ENCODE measurements around the gene GPATCH8.
"Not testable (repeated sequence)": the region's sequence is repeated elsewhere in the genome, so short reads cannot be mapped to it uniquely, and the experiment has no call there.

GPATCH8 gene

DNA sequence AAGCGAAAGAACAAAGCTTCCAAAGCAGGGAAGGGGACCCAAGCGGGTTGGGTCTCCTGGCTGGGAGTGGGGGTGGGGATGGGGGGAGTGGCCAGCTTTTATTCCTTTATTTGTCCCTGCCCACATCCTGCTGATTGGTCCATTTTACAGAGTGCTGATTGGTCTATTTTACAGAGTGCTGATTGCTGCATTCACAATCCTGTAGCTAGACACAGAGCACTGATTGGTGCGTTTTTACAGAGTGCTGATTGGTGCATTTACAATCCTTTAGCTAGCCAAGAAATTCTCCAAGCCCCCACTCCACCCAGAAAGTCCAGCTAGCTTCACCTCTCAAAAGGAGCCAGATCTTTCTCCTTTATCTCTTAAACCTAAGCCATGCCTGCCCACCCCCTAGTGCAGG is 34.7 kb upstream of the GPATCH8 start:
- not testable (repeated sequence) for H3K9me3 Mint-ChIP-seq; H3K4me3 Mint-ChIP-seq; H3K36me3 Mint-ChIP-seq (ENCODE audit: low read depth); H3K27me3 Mint-ChIP-seq
- H3K4me1 Mint-ChIP-seq (ENCODE audit: low read depth): peaks cover 67% of the 10 kb centered on the region
- H3K27ac Mint-ChIP-seq: peak overlapping the region; percentile 59
- intact Hi-C loops (cut with micrococcal nuclease): loop anchor here (2.0 kb wide), 1 partner anchor 17 kb away; no protein-coding TSS in a partner anchor

DNA sequence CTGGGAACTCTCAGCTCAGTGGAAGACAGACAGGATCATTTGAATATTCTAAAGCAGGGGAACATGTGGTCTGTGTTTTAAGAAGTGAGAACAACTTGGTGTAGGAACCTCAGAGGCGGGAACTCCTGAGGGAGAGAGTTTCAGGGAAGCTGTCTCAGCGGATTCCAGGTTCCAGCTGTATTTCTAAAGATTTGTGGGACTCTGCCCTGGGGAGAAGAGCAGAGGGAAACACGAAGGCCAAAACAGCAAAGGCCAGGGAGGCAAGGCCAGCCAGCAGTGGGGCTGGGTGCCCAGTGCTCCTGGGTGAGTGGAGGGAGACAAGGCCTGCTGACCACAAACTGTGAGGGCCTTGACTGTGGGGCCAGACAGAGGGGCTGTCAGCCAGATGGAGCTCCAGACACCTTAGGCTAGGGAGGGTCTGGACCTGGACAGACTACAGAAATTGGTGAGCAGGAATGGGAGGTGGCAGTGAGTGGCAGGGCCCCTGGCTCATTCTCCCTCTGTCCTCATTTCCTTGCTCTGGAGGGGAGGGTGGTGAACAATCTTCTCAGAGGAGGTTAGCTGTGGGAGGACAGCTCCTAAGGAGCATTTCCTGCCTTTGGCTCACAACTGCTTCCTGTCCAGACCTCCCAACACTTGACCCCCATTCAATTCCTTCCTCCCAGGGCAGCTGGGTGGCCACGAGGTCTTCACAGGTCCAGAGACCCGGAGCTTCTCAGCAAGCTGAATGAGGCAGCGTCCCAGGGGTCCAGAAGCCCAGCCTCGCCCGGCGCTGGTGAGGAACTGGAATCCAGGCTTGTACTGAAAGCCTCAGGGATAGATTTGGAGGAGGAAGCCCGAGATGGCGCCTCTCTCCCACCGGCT is 33.1 kb upstream of the GPATCH8 start:
- no peaks in the 10 kb centered on the region for H3K9me3 Mint-ChIP-seq
- no peaks in the 10 kb centered on the region for H3K27me3 Mint-ChIP-seq
- intact Hi-C loops (cut with micrococcal nuclease): loop anchor here (2.0 kb wide), 1 partner anchor 18 kb away; no protein-coding TSS in a partner anchor
- peak overlapping the region; percentile 99 for H3K27ac Mint-ChIP-seq
- H3K4me3 Mint-ChIP-seq: peak overlapping the region; percentile 85
- H3K4me1 Mint-ChIP-seq (ENCODE audit: low read depth): peaks cover 68% of the 10 kb centered on the region
- H3K36me3 Mint-ChIP-seq (ENCODE audit: low read depth): peaks cover 7% of the 10 kb centered on the region

DNA sequence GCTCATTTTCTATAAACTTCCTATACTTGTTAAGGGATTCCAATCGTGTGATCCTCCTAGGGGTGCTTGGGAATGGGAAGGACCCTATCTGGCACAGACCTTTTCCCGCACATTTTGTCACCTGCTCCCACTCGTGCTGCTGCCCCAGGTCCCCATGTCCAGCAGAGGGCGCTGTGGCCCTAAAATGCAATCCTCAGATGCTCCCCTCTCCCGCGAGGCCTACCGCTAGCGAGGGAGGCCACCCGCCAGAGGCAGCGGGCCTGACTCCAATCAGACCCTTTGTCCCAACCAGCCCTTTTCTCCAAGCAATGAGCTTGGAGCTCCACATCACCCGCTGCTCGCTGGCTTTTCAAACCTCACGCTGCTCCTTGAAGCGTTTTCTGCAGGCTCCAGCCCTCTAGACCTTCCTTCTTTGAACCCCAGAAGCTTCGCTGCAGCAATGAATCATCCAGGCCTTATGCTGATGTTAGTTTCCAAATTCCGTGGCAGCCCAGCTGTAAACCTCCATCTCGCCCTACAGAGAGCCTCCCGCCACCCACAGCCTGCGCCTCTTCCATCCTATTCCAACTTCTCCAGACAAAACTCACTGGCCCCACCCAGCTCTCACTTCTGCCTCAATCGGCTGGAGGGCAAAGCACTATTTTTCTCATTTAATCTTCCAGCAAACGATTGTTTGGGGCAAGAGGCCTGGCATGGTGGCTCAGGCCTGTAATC is 30.5 kb upstream of the GPATCH8 start:
- Mint-ChIP-seq H3K27ac (peak overlapping the region; percentile 90), H3K9me3 (no peaks in the 10 kb centered on the region), H3K4me1 (ENCODE audit: low read depth) (peaks cover 74% of the 10 kb centered on the region), H3K36me3 (ENCODE audit: low read depth) (peaks cover 7% of the 10 kb centered on the region), H3K27me3 (no peaks in the 10 kb centered on the region), H3K4me3 (peak overlapping the region; percentile 55)
- intact Hi-C loops (cut with micrococcal nuclease): loop anchor here (1.0 to 5.0 kb wide), 3 partner anchors 15 to 103 kb away; no protein-coding TSS in a partner anchor

DNA sequence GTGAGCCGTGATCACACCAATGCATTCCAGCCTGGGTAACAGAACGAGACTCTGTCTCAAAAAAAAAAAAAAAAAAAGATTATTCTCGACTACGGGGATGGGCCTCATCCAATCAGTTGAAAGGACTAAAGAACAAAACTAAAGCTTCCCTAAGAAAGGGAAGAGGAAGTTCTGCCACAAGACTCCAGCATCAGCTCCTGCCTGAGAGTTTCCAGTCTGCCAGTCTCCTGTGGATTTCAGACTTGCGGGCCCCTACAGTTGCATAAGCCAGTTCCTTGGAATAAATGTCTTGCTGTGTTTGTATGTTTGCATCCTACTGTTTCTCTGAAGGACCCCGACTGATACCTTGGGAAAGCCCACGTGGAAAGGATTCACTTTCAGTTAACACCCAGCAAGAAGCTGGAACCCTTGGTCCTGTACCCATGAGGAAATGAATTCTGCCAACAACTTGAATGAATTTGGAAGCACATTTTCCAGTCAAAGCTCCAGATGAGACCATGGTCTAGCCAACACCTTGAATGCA is 27.8 kb upstream of the GPATCH8 start:
- H3K36me3 Mint-ChIP-seq (ENCODE audit: low read depth): no peaks in the 10 kb centered on the region
- intact Hi-C loops (cut with micrococcal nuclease): loop anchor here (5.0 kb wide), 1 partner anchor 36 kb away; no protein-coding TSS in a partner anchor
- H3K27ac Mint-ChIP-seq: peak overlapping the region; percentile 72
- peaks cover 57% of the 10 kb centered on the region for H3K4me1 Mint-ChIP-seq (ENCODE audit: low read depth)
- H3K4me3 Mint-ChIP-seq: no peak overlapping the region
- peaks cover 2% of the 10 kb centered on the region for H3K27me3 Mint-ChIP-seq
- H3K9me3 Mint-ChIP-seq: peaks cover 7% of the 10 kb centered on the region

DNA sequence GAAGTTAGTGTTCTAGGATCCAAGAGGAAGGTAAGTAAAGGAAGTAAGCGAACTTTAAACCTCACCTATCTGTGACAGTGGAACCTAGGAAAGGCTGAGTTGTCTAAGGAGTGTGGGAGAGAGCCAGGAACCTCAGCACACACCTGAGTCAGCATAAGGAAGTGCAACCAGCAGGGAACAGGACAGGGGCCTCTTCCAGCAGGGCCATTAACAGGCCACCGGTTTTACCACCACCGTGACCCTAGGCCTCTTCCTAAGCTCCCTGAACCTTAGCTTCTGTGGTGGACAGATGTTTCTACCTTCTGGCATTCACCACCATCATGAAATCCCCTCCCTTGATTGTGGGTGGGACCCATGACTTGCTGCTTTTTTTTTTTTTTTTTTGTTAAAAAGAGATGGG is 26.7 kb upstream of the GPATCH8 start:
- no peak overlapping the region for H3K4me3 Mint-ChIP-seq

DNA sequence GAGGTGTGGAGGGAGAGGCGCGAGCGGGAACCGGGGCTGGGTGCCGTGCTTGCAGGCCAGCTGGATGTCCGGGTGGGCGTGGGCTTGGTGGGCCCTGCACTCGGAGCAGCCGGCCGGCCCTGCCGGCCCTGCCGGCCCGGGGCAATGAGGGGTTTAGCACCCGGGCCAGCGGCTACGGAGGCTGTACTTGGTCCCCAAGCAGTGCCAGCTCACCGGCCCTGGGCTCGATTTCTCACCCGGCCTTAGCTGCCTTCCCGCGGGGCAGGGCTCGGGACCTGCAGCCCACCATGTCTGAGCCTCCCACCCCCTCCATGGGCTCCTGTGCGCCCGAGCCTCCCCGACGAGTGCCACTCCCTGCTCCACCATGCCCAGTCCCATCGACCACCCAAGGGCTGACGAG is 24.7 kb upstream of the GPATCH8 start:
- intact Hi-C loops (cut with micrococcal nuclease): no loop called here
- no peak overlapping the region for H3K27ac Mint-ChIP-seq
- no peaks in the 10 kb centered on the region for H3K36me3 Mint-ChIP-seq (ENCODE audit: low read depth)
- no peak overlapping the region for H3K4me3 Mint-ChIP-seq
- peaks cover 2% of the 10 kb centered on the region for H3K27me3 Mint-ChIP-seq
- H3K4me1 Mint-ChIP-seq (ENCODE audit: low read depth): peaks cover 39% of the 10 kb centered on the region
- peaks cover 7% of the 10 kb centered on the region for H3K9me3 Mint-ChIP-seq

More for the DNA sequence above, 26.7 kb upstream of the GPATCH8 start:
- Mint-ChIP-seq H3K4me1 (ENCODE audit: low read depth) (peaks cover 51% of the 10 kb centered on the region), H3K9me3 (peaks cover 7% of the 10 kb centered on the region), H3K27ac (no peak overlapping the region), H3K27me3 (peaks cover 2% of the 10 kb centered on the region), H3K36me3 (ENCODE audit: low read depth) (no peaks in the 10 kb centered on the region)
- intact Hi-C loops (cut with micrococcal nuclease): loop anchor here (5.0 kb wide), 1 partner anchor 37 kb away; no protein-coding TSS in a partner anchor

DNA sequence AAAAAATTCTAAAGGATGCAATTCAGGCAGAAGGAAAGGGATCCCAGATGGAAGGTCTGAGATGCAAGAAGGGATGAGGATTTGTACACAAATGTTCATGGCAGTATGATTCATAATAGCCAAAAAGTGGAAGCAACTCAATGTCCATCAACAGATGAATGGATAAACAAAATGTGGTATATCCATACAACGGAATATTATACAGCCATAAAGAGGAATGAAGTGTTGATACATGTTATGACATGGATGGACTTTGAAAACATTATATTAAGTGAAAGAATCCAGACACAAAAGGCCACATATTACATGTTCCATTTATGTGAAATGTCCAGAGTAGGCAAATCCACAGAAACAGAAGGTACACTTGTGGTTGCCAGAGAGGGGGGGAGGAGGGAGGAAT is 23.9 kb upstream of the GPATCH8 start:
- intact Hi-C loops (cut with micrococcal nuclease): no loop called here
- Mint-ChIP-seq H3K4me1 (ENCODE audit: low read depth) (peaks cover 31% of the 10 kb centered on the region), H3K9me3 (peaks cover 7% of the 10 kb centered on the region), H3K4me3 (no peak overlapping the region), H3K36me3 (ENCODE audit: low read depth) (no peaks in the 10 kb centered on the region), H3K27ac (no peak overlapping the region), H3K27me3 (peaks cover 2% of the 10 kb centered on the region)

DNA sequence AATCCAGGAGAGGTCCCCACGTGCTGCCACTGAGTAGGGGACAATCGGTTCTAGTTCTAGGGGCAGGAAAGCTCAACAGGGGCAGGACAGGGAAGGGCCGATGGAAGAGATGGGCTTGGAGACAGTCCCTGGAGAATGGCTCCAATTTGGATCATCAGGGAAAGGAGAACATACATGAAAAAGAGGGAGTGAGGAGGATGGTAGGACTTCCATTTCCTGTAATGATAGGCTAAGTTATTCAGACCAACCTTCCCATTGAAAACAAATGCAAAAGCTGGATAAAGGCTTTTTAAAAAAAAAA is 20.4 kb upstream of the GPATCH8 start:
- intact Hi-C loops (cut with micrococcal nuclease): no loop called here
- Mint-ChIP-seq H3K4me1 (ENCODE audit: low read depth) (peaks cover under 1% of the 10 kb centered on the region), H3K9me3 (peaks cover 7% of the 10 kb centered on the region), H3K4me3 (no peak overlapping the region), H3K27me3 (peaks cover 16% of the 10 kb centered on the region), H3K27ac (no peak overlapping the region), H3K36me3 (ENCODE audit: low read depth) (no peaks in the 10 kb centered on the region)

DNA sequence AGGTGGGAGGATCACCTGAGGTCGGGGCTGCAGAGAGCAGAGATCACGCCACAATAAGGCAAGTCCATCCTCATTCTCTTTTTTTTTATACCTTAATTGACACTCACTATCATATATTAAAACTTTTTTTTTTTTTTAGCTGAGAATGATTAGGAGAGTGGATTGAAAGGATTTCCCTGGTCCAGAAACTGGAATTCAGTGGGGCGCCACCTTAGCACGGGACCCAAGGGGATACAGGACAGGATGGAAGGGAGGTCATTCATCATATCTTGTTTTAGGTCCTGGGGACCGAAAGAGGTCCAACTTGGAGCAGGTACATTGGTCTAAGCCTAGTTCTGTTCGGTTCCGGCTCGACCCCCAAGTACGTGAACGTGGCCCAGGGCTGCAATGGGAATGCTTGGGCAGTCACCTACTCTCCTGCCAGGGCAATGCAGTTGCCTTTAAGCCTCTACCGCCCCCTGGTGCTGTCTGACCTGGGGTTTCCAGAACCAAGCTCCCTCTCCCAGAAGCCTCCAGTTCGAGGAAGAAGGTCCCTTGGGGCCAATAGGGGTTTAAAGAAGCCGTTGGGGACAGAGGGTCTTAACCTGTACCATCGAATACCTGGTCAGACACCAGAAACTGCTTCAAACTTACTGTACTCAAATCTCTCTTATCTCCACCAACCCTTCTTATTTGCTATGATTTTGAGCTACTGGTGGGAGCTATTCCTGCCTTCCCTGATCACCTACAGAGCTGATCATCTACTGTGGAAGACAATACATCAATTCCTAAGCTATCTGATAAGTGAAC is 19.9 kb upstream of the GPATCH8 start:
- Mint-ChIP-seq H3K27me3 (peaks cover 19% of the 10 kb centered on the region), H3K9me3 (peaks cover 7% of the 10 kb centered on the region), H3K36me3 (ENCODE audit: low read depth) (no peaks in the 10 kb centered on the region), H3K4me1 (ENCODE audit: low read depth) (no peaks in the 10 kb centered on the region), H3K4me3 (no peak overlapping the region), H3K27ac (no peak overlapping the region)
- intact Hi-C loops (cut with micrococcal nuclease): no loop called here

DNA sequence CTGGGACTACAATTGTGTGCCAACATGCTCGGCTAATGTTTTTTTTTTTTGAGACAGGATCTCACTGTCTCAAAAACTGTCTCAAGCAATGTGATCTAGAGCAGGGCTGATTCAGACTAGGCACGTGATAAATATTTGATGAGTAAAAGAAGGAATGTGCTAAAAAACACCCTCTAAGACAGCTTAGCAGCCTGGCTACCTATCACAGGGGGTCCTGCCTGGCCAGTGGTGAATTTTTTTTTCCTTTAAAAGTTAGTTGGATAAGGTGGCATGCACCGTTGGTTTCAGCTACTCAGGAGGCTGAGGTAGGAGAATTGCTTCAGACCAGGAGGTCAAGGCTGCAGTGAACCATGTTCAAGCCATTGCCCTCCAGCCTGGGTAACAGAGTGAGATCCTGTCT is 14.8 kb upstream of the GPATCH8 start:
- H3K4me1 Mint-ChIP-seq (ENCODE audit: low read depth): no peaks in the 10 kb centered on the region
- intact Hi-C loops (cut with micrococcal nuclease): no loop called here

DNA sequence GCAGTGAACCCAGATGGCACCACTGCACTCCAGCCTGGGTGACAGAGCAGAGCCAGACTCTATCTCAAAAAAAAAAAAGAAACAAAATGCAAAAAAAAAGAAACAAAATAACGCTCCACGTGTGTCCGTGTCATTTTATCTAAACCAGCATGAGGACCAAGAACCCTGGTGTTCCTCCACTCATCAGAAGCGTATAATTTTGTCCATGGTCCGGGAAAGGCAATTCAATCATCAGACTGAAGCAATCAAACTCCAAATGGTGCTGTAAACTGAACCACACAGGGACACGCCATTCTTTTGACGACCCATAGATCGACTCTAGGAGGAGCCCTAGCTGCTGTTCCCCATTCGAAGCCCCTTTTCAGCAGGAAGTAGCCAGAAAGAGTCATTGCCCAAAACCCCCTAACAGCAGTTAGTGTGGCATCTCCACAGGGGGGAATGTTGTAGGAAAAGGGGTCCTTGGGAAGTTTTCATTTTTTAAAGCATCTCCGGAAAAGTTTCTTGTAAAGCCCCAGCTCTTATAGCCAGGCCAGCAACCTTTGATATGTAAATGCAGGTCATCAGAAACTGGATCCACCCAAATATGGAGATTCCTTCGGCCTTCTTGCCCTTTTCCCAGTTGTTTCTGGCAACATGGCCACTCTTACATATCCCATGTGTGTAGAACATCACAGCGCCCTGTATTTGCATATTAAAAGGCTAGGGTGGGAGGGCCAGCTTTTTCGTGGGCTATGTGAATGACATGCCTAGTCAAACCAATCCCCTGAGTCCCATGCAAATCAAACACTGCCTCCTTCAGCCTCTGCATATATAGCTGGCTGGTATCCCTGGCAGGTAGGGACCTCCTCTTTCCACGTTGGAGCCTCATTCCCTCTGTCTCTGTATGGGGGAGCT is 8.3 kb upstream of the GPATCH8 start:
- not testable (repeated sequence) for H3K27ac Mint-ChIP-seq; H3K4me1 Mint-ChIP-seq (ENCODE audit: low read depth); H3K4me3 Mint-ChIP-seq

More for the DNA sequence above, 14.8 kb upstream of the GPATCH8 start:
- no peak overlapping the region for H3K4me3 Mint-ChIP-seq
- H3K36me3 Mint-ChIP-seq (ENCODE audit: low read depth): no peaks in the 10 kb centered on the region
- no peaks in the 10 kb centered on the region for H3K9me3 Mint-ChIP-seq
- H3K27me3 Mint-ChIP-seq: peaks cover 25% of the 10 kb centered on the region
- H3K27ac Mint-ChIP-seq: no peak overlapping the region

DNA sequence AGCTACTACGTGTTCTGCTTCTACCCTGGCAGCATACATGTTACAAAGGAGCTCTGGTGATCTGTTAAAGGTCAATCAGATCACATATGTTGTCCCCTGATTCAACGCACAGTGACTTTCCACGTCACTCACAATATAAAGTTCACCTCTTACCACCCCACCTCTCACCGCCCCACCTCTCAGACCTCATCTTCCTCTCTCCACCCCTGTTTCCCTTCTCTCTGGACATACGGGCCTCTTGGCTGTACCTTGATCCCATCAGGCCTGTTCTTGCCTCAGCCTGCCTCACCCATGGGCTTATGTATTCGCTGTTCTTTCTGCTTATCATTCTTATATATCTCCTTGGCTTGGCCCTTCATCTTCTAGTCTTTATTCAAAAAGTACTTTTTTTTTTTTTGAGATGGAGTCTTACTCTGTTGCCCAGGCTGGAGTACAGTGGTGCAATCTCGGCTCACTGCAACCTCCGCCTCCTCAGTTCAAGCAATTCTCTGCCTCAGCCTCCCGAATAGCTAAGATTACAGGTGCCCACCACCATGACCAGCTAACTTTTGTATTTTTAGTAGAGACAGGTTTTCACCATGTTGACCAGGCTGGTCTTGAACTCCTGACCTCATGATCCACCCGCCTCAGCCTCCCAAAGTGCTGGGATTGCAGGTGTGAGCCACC is 3.9 kb upstream of the GPATCH8 start:
- H3K4me3 Mint-ChIP-seq; H3K4me1 Mint-ChIP-seq (ENCODE audit: low read depth); H3K36me3 Mint-ChIP-seq (ENCODE audit: low read depth); H3K9me3 Mint-ChIP-seq: not testable (repeated sequence)
- Mint-ChIP-seq H3K27me3 (peaks cover 16% of the 10 kb centered on the region), H3K27ac (peak overlapping the region; percentile 1)
- intact Hi-C loops (cut with micrococcal nuclease): loop anchor here (10.0 kb wide), 1 partner anchor 302 kb away; no protein-coding TSS in a partner anchor

More for the DNA sequence above, 8.3 kb upstream of the GPATCH8 start:
- H3K36me3 Mint-ChIP-seq (ENCODE audit: low read depth); H3K9me3 Mint-ChIP-seq; intact Hi-C loops (cut with micrococcal nuclease): not testable (repeated sequence)
- H3K27me3 Mint-ChIP-seq: peaks cover 12% of the 10 kb centered on the region

Data from dendritic cell treated with granulocyte-macrophage colony-stimulating factor and Interleukin-4, amounts not matched to agents 40 ng/mL and 50 ng/mL, for 4 days (primary cell).